Rectal smooth muscle tissue (tissue), 1 donor: ENCODE results near the gene GPR39.

Experiments used
- H3K27ac ChIP-seq: one replicate; pipeline ENCODE4 v1.7.0; 2013; ENCODE audit warnings: low read depth, low read length, inconsistent platforms
- H3K27me3 ChIP-seq: one replicate; pipeline ENCODE4 v1.7.0; 2013; ENCODE audit warnings: low read length; ENCODE audit not compliant: control insufficient read depth, insufficient read depth
- H3K36me3 ChIP-seq: one replicate; pipeline ENCODE4 v1.7.0; 2013; ENCODE audit warnings: low read length; ENCODE audit not compliant: control insufficient read depth, insufficient read depth
- H3K4me1 ChIP-seq: one replicate; pipeline ENCODE4 v1.7.0; 2013; ENCODE audit warnings: low read length; ENCODE audit not compliant: control insufficient read depth, insufficient read depth
- H3K4me3 ChIP-seq: one replicate; pipeline ENCODE4 v1.7.0; 2013; ENCODE audit warnings: low read length
- H3K9ac ChIP-seq: one replicate; pipeline ENCODE4 v1.7.0; 2013; ENCODE audit warnings: low read length

The GPR39 gene

GRCh38 chr2:132605236-132606180 is 188.9 kb downstream of the GPR39 start:
- Histone ChIP-seq H3K4me3 (no peak overlapping the region), H3K4me1 (no peaks in the 10 kb centered on the region), H3K9ac (no peak overlapping the region), H3K36me3 (no peaks in the 10 kb centered on the region), H3K27me3 (no peaks in the 10 kb centered on the region), H3K27ac (no peak overlapping the region)

GRCh38 chr2:132606649-132607048 is 190.0 kb downstream of the GPR39 start:
- H3K4me1 ChIP-seq = no peaks in the 10 kb centered on the region
- H3K27me3 ChIP-seq = no peaks in the 10 kb centered on the region
- H3K4me3 ChIP-seq = no peak overlapping the region
- no peak overlapping the region for H3K27ac ChIP-seq
- H3K36me3 ChIP-seq = no peaks in the 10 kb centered on the region
- H3K9ac ChIP-seq = no peak overlapping the region

GRCh38 chr2:132607426-132608090 is 191.0 kb downstream of the GPR39 start:
- Histone ChIP-seq H3K4me1 (no peaks in the 10 kb centered on the region), H3K27ac (no peak overlapping the region), H3K4me3 (no peak overlapping the region), H3K27me3 (no peaks in the 10 kb centered on the region), H3K9ac (no peak overlapping the region), H3K36me3 (no peaks in the 10 kb centered on the region)

- Histone ChIP-seq H3K27me3 (no peaks in the 10 kb centered on the region), H3K9ac (no peak overlapping the region), H3K4me1 (no peaks in the 10 kb centered on the region), H3K4me3 (no peak overlapping the region), H3K27ac (no peak overlapping the region), H3K36me3 (no peaks in the 10 kb centered on the region)
Observed at GRCh38 chr2:132608311-132608710, 191.7 kb downstream of the GPR39 start.

GRCh38 chr2:132609101-132609890 is 192.7 kb downstream of the GPR39 start:
- Histone ChIP-seq H3K36me3 (no peaks in the 10 kb centered on the region), H3K27ac (no peak overlapping the region), H3K4me3 (no peak overlapping the region), H3K27me3 (no peaks in the 10 kb centered on the region), H3K4me1 (no peaks in the 10 kb centered on the region), H3K9ac (no peak overlapping the region)

GRCh38 chr2:132611719-132612118 is 195.1 kb downstream of the GPR39 start:
- Histone ChIP-seq H3K9ac (no peak overlapping the region), H3K27me3 (no peaks in the 10 kb centered on the region), H3K4me1 (peaks cover 2% of the 10 kb centered on the region), H3K36me3 (no peaks in the 10 kb centered on the region), H3K4me3 (no peak overlapping the region), H3K27ac (no peak overlapping the region)

GRCh38 chr2:132615329-132616085 is 198.9 kb downstream of the GPR39 start:
- H3K4me3 ChIP-seq = no peak overlapping the region
- no peak overlapping the region for H3K9ac ChIP-seq
- H3K4me1 ChIP-seq = peaks cover 2% of the 10 kb centered on the region
- H3K27me3 ChIP-seq = no peaks in the 10 kb centered on the region
- no peaks in the 10 kb centered on the region for H3K36me3 ChIP-seq
- H3K27ac ChIP-seq = no peak overlapping the region

- Histone ChIP-seq H3K36me3 (no peaks in the 10 kb centered on the region), H3K4me3 (no peak overlapping the region), H3K27me3 (no peaks in the 10 kb centered on the region), H3K9ac (no peak overlapping the region), H3K27ac (no peak overlapping the region), H3K4me1 (peaks cover 2% of the 10 kb centered on the region)
Observed at GRCh38 chr2:132617989-132618388, 201.4 kb downstream of the GPR39 start.

- H3K27me3 ChIP-seq = no peaks in the 10 kb centered on the region
- no peak overlapping the region for H3K27ac ChIP-seq
- no peaks in the 10 kb centered on the region for H3K36me3 ChIP-seq
- no peak overlapping the region for H3K9ac ChIP-seq
- H3K4me3 ChIP-seq = no peak overlapping the region
- peaks cover 2% of the 10 kb centered on the region for H3K4me1 ChIP-seq
Observed at GRCh38 chr2:132618734-132619133, 202.1 kb downstream of the GPR39 start.

GRCh38 chr2:132620115-132620514 is 203.5 kb downstream of the GPR39 start:
- no peaks in the 10 kb centered on the region for H3K36me3 ChIP-seq
- H3K4me1 ChIP-seq = peaks cover 2% of the 10 kb centered on the region
- no peak overlapping the region for H3K9ac ChIP-seq
- no peaks in the 10 kb centered on the region for H3K27me3 ChIP-seq
- H3K4me3 ChIP-seq = no peak overlapping the region
- no peak overlapping the region for H3K27ac ChIP-seq

GRCh38 chr2:132621131-132621875 is 204.7 kb downstream of the GPR39 start:
- H3K27ac ChIP-seq = no peak overlapping the region
- H3K9ac ChIP-seq = no peak overlapping the region
- H3K36me3 ChIP-seq = no peaks in the 10 kb centered on the region

More at GRCh38 chr2:132621131-132621875, 204.7 kb downstream of the GPR39 start:
- peaks cover 1% of the 10 kb centered on the region for H3K4me1 ChIP-seq
- H3K4me3 ChIP-seq = no peak overlapping the region
- no peaks in the 10 kb centered on the region for H3K27me3 ChIP-seq
